KOPT-K1 (cell line): ENCODE results near the gene ZMIZ2.
"Not testable (repeated sequence)": the region's sequence is repeated elsewhere in the genome, so short reads cannot be mapped to it uniquely, and the experiment has no call there.

Experiments
- H3K27ac ChIP-seq: fragments of 200-600 bp; sonication (generic); 2 replicates; pipeline ENCODE4 v1.5.1; 2016; ENCODE audit warnings: antibody characterized with exemption, mild to moderate bottlenecking, low read depth, low read length; ENCODE audit not compliant: poor library complexity, severe bottlenecking
- H3K36me3 ChIP-seq: fragments of 200-600 bp; sonication (generic); 2 replicates; pipeline ENCODE4 v1.5.1; 2017; ENCODE audit warnings: antibody characterized with exemption, mild to moderate bottlenecking, low read length, moderate library complexity; ENCODE audit not compliant: insufficient read depth
- H3K9me3 ChIP-seq: fragments of 200-600 bp; sonication (generic); 2 replicates; pipeline ENCODE4 v1.5.1; 2017; ENCODE audit warnings: antibody characterized with exemption, low read length, mild to moderate bottlenecking; ENCODE audit not compliant: insufficient read depth, poor library complexity, severe bottlenecking

The ZMIZ2 gene

GRCh38 chr7:44791278-44792219, 42.9 kb downstream of the ZMIZ2 start:
- Histone ChIP-seq H3K9me3 (no peaks in the 10 kb centered on the region), H3K36me3 (no peaks in the 10 kb centered on the region), H3K27ac (no peak overlapping the region)

- Histone ChIP-seq H3K27ac (no peak overlapping the region), H3K9me3 (no peaks in the 10 kb centered on the region), H3K36me3 (peaks cover 18% of the 10 kb centered on the region)
Observed at GRCh38 chr7:44793919-44794318, 45.3 kb downstream of the ZMIZ2 start.

GRCh38 chr7:44794331-44794730, 45.7 kb downstream of the ZMIZ2 start:
- Histone ChIP-seq H3K36me3 (peaks cover 22% of the 10 kb centered on the region), H3K27ac (no peak overlapping the region), H3K9me3 (no peaks in the 10 kb centered on the region)

- H3K27ac ChIP-seq = peak overlapping the region; percentile 90
- peaks cover 40% of the 10 kb centered on the region for H3K36me3 ChIP-seq
- H3K9me3 ChIP-seq = no peaks in the 10 kb centered on the region
Observed at GRCh38 chr7:44796034-44796503, 47.4 kb downstream of the ZMIZ2 start.

GRCh38 chr7:44796504-44797328, 48.1 kb downstream of the ZMIZ2 start, which contains the start of gene PPIA:
Gene PPIA, plus strand, starts transcription at chr7:44796681. Its CDS starts 44 bp downstream, at chr7:44796725.
- Histone ChIP-seq H3K9me3 (no peaks in the 10 kb centered on the region), H3K36me3 (peaks cover 46% of the 10 kb centered on the region), H3K27ac (peak within 1 kb of the TSS; percentile 90)

GRCh38 chr7:44797329-44798258, 48.9 kb downstream of the ZMIZ2 start:
- no peaks in the 10 kb centered on the region for H3K9me3 ChIP-seq
- peaks cover 55% of the 10 kb centered on the region for H3K36me3 ChIP-seq
- peak overlapping the region; percentile 90 for H3K27ac ChIP-seq

- peaks cover 67% of the 10 kb centered on the region for H3K36me3 ChIP-seq
- no peaks in the 10 kb centered on the region for H3K9me3 ChIP-seq
- peak overlapping the region; percentile 17 for H3K27ac ChIP-seq
Observed at GRCh38 chr7:44798649-44799305, 50.1 kb downstream of the ZMIZ2 start.

- Histone ChIP-seq H3K36me3 (peaks cover 78% of the 10 kb centered on the region), H3K27ac (no peak overlapping the region), H3K9me3 (no peaks in the 10 kb centered on the region)
Observed at GRCh38 chr7:44799939-44800338, 51.3 kb downstream of the ZMIZ2 start.

- H3K36me3 ChIP-seq = peaks cover 91% of the 10 kb centered on the region
- no peak overlapping the region for H3K27ac ChIP-seq
- no peaks in the 10 kb centered on the region for H3K9me3 ChIP-seq
Observed at GRCh38 chr7:44801890-44802289, 53.2 kb downstream of the ZMIZ2 start.

- Histone ChIP-seq H3K9me3 (no peaks in the 10 kb centered on the region), H3K27ac (no peak overlapping the region), H3K36me3 (peaks cover 91% of the 10 kb centered on the region)
Observed at GRCh38 chr7:44802418-44803025, 53.9 kb downstream of the ZMIZ2 start.

GRCh38 chr7:44803828-44804519, 55.3 kb downstream of the ZMIZ2 start:
- H3K36me3 ChIP-seq = peaks cover 77% of the 10 kb centered on the region
- not testable (repeated sequence) for H3K9me3 ChIP-seq, H3K27ac ChIP-seq

GRCh38 chr7:44805950-44806349, 57.3 kb downstream of the ZMIZ2 start:
- Histone ChIP-seq H3K36me3 (peaks cover 57% of the 10 kb centered on the region), H3K27ac (no peak overlapping the region), H3K9me3 (no peaks in the 10 kb centered on the region)

- Histone ChIP-seq H3K27ac (no peak overlapping the region), H3K9me3 (no peaks in the 10 kb centered on the region), H3K36me3 (peaks cover 27% of the 10 kb centered on the region)
Observed at GRCh38 chr7:44808914-44809393, 60.3 kb downstream of the ZMIZ2 start.
